Kidney (tissue), 14 donors: ENCODE measurements around the gene EVX2. TPM values are rescaled to one million over a fixed set of nuclear protein-coding genes. Genes with fewer than 3 reads are reported as not detected.
A peak's percentile ranks its signal among the peaks of the same experiment; 100 is the strongest.

Experiments used
- DNase-seq, 5 donors: peaks; one replicate each; pipeline ENCODE4 v3.0.0-alpha.2; 2013 to 2020
- FAIRE-seq: peaks from 2 replicates; lab custom pipeline; 2012; peaks lifted over from hg19 to GRCh38; lab: Jason Lieb, UNC
- H3K27ac ChIP-seq, 2 donors: one replicate each; pipeline ENCODE4 v1.7.0; 2013; ENCODE audit warnings: low read depth in 2 of 2, low read length in 2 of 2, inconsistent platforms in 1 of 2
- H3K27me3 ChIP-seq: one replicate; pipeline ENCODE4 v1.7.1; 2013; ENCODE audit warnings: low read length, inconsistent platforms; ENCODE audit not compliant: control insufficient read depth, insufficient read depth
- H3K36me3 ChIP-seq, 3 donors: one replicate each; pipeline versions ENCODE4 v1.7.0 to v1.7.1; 2013; ENCODE audit warnings: low read length in 3 of 3, control low read depth in 1 of 3, inconsistent platforms in 1 of 3; ENCODE audit not compliant: insufficient read depth in 3 of 3, control insufficient read depth in 2 of 3
- H3K4me1 ChIP-seq, 3 donors: one replicate each; pipeline versions ENCODE4 v1.7.0 to v1.7.1; 2013; ENCODE audit warnings: low read length in 3 of 3, inconsistent platforms in 1 of 3, low read depth in 1 of 3; ENCODE audit not compliant: control insufficient read depth in 2 of 3, insufficient read depth in 2 of 3
- H3K4me3 ChIP-seq, 3 donors: one replicate each; pipeline versions ENCODE4 v1.7.0 to v1.8.1; 2013; ENCODE audit warnings: low read length in 3 of 3, control low read depth in 1 of 3, inconsistent platforms in 1 of 3
- H3K9ac ChIP-seq, 3 donors: one replicate each; pipeline versions ENCODE4 v1.7.0 to v1.7.1; 2013; ENCODE audit warnings: low read length in 3 of 3, control low read depth in 1 of 3, inconsistent platforms in 1 of 3
- H3K9me3 ChIP-seq, 3 donors: one replicate each; pipeline versions ENCODE4 v1.7.0 to v1.7.1; 2013; ENCODE audit warnings: low read length in 3 of 3, control low read depth in 1 of 3, inconsistent platforms in 1 of 3; ENCODE audit not compliant: control insufficient read depth in 2 of 3, insufficient read depth in 1 of 3
- CTCF ChIP-seq: IDR thresholded peaks from 3 replicates; pipeline ENCODE4 v1.5.1; 2012; ENCODE audit warnings: mild to moderate bottlenecking, moderate library complexity, borderline replicate concordance; ENCODE audit not compliant: insufficient read depth; ENCODE audit errors: extremely low read depth
- intact Hi-C: fragments of 100-400 bp; cut with DNase I; formaldehyde crosslinking; loops from one replicate; pipeline ENCODE4 v1.11.1; 2022
- polyA plus RNA-seq: library from polyadenylated mRNA; stranded (reverse); fragments of 350-450 nt; fragmentation: Illumina TruSeq; extraction: RNeasy Lipid Tissue Mini Kit (QIAGEN cat#74804); gene quantifications from one replicate; pipeline ENCODE4 v1.2.3, GENCODE V29; 2014; ENCODE audit warnings: low read depth, low replicate concordance; ENCODE audit not compliant: insufficient read depth
- total RNA-seq: library from RNA; stranded (reverse); fragmentation: NEBNext Ultra II Directional; extraction: Animal tissue kit (Norgen Biotek cat#: 25700); gene quantifications from one replicate; pipeline ENCODE4 v1.2.1, GENCODE V29; 2021
- donor health status: control.
- donor health status: control.
- donor health status: control.
- donor health status: control.
- donor health status: control.
- donor health status: DM: yes; HTN: yes; CAD: no.
- donor health status: Normal renal cell carcinoma (clear cell type).

EVX2 gene
- total and polyA plus RNA-seq, 2 donors from 2014 or later = not detected

- DNase-seq (no peak), FAIRE-seq (no peak)
- Histone ChIP-seq H3K36me3 (no peaks in the 10 kb centered on the region), H3K4me1 (no peaks in the 10 kb centered on the region), H3K9me3 (no peaks in the 10 kb centered on the region), H3K4me3 (no peak overlapping the region), H3K27me3 (no peaks in the 10 kb centered on the region), H3K9ac (no peak overlapping the region), H3K27ac (no peak overlapping the region)
- intact Hi-C loops = no loop called here
- no peak for TF ChIP-seq CTCF
Measured at GRCh38 chr2:176035013-176035691, 48.6 kb downstream of the EVX2 start.

- DNase-seq (peak in 2 of 5 donors; percentile 32 to 35), FAIRE-seq (no peak)
- no peak overlapping the region for H3K4me3 ChIP-seq
- no peaks in the 10 kb centered on the region for H3K27me3 ChIP-seq
- no peak overlapping the region for H3K9ac ChIP-seq
- H3K27ac ChIP-seq = no peak overlapping the region
- H3K36me3 ChIP-seq = no peaks in the 10 kb centered on the region
- no peak for TF ChIP-seq CTCF
- H3K9me3 ChIP-seq = no peaks in the 10 kb centered on the region
- H3K4me1 ChIP-seq = no peaks in the 10 kb centered on the region
- intact Hi-C loops = no loop called here
Measured at GRCh38 chr2:176027806-176028205, 56.0 kb downstream of the EVX2 start.

Other genes starting within 250 kb of the EVX2 start
- 29.0 TPM for gene LNPK, start 81.7 kb downstream of the EVX2 start, total RNA-seq
- gene LNPK, start 81.7 kb downstream of the EVX2 start, polyA plus RNA-seq = 5.1 TPM
- gene HOXD13, start 8.8 kb upstream of the EVX2 start, total RNA-seq = not detected
- not detected for gene HOXD13, start 8.8 kb upstream of the EVX2 start, polyA plus RNA-seq
- not detected for gene HOXD12, start 15.8 kb upstream of the EVX2 start, total RNA-seq
- not detected for gene HOXD12, start 15.8 kb upstream of the EVX2 start, polyA plus RNA-seq
- 15.9 TPM for gene HOXD11, start 23.3 kb upstream of the EVX2 start, total RNA-seq
- 5.8 TPM for gene HOXD11, start 23.3 kb upstream of the EVX2 start, polyA plus RNA-seq
- 35.4 TPM for gene HOXD10, start 32.8 kb upstream of the EVX2 start, total RNA-seq
- 28.2 TPM for gene HOXD10, start 32.8 kb upstream of the EVX2 start, polyA plus RNA-seq
- 36.5 TPM for gene HOXD9, start 38.8 kb upstream of the EVX2 start, total RNA-seq
- 36.4 TPM for gene HOXD9, start 38.8 kb upstream of the EVX2 start, polyA plus RNA-seq
- gene HOXD8, start 45.7 kb upstream of the EVX2 start, total RNA-seq = 76.5 TPM
- gene HOXD8, start 45.7 kb upstream of the EVX2 start, polyA plus RNA-seq = 122 TPM
- gene HOXD4, start 67.6 kb upstream of the EVX2 start, total RNA-seq = 27.8 TPM
- gene HOXD4, start 67.6 kb upstream of the EVX2 start, polyA plus RNA-seq = 12.1 TPM
- gene HOXD3, start 73.3 kb upstream of the EVX2 start, total RNA-seq = 29.3 TPM
- 16.9 TPM for gene HOXD3, start 73.3 kb upstream of the EVX2 start, polyA plus RNA-seq
- gene HOXD1, start 104.7 kb upstream of the EVX2 start, total RNA-seq = 11.3 TPM
- 4.3 TPM for gene HOXD1, start 104.7 kb upstream of the EVX2 start, polyA plus RNA-seq
- 23.6 TPM for gene MTX2, start 185.5 kb upstream of the EVX2 start, total RNA-seq
- 120 TPM for gene MTX2, start 185.5 kb upstream of the EVX2 start, polyA plus RNA-seq